ENCODE measurements around the gene SNAP47. TPM values are rescaled to one million over a fixed set of nuclear protein-coding genes. Genes with fewer than 3 reads are reported as not detected.
A peak's percentile ranks its signal among the peaks of the same experiment; 100 is the strongest.
"Not testable (repeated sequence)": the region's sequence is repeated elsewhere in the genome, so short reads cannot be mapped to it uniquely, and the experiment has no call there.

SNAP47 gene
- 10 to 100 TPM; 35.8 to 51.0 (median 42.9) TPM for total RNA-seq

GRCh38 chr1:227734856-227735538, at the start of gene SNAP47, which contains the start of gene JMJD4:
Gene SNAP47, plus strand, starts transcription at chr1:227735435. Its CDS starts 12,302 bp downstream, at chr1:227747737.
Gene JMJD4, minus strand, starts transcription at chr1:227735302. Its CDS starts 29 bp downstream, at chr1:227735273.
- H3K4me3 ChIP-seq = peak within 1 kb of the TSS; percentile 82
- no peaks in the 10 kb centered on the region for H3K9me3 ChIP-seq
- peaks cover 39% of the 10 kb centered on the region for H3K4me1 ChIP-seq
- WGBS = no CpG with 5 or more reads among the region's 83 CpGs
- TF ChIP-seq EP300 (IDR thresholded peaks at IDR 0.05) (no peak), POLR2AphosphoS5 (IDR thresholded peaks at IDR 0.05) (peak in 1 of 3 donors; percentile 78), CTCF (IDR thresholded peaks at IDR 0.05) (no peak), POLR2A (IDR thresholded peaks at IDR 0.05) (peak in 1 of 2 donors; percentile 70)
- H3K27me3 ChIP-seq = no peaks in the 10 kb centered on the region
- H3K36me3 ChIP-seq = peaks cover 23% of the 10 kb centered on the region
- DNase-seq (ENCODE audit: low spot score in 2 of 2) = peak; percentile 93 to 96
- peak within 1 kb of the TSS; percentile 84 for H3K27ac ChIP-seq

GRCh38 chr1:227685807-227686206, 49.4 kb upstream of the SNAP47 start:
- H3K9me3 ChIP-seq = peaks cover 51% of the 10 kb centered on the region
- WGBS = 68% methylated on average over 8 of the region's 8 CpGs
- no peak for TF ChIP-seq POLR2A (IDR thresholded peaks at IDR 0.05)
- no peak for TF ChIP-seq CTCF (IDR thresholded peaks at IDR 0.05)
- TF ChIP-seq POLR2AphosphoS5 (IDR thresholded peaks at IDR 0.05) = no peak
- no peak for TF ChIP-seq EP300 (IDR thresholded peaks at IDR 0.05)

GRCh38 chr1:227697321-227697864, 37.8 kb upstream of the SNAP47 start:
- Histone ChIP-seq H3K36me3 (no peaks in the 10 kb centered on the region), H3K27me3 (no peaks in the 10 kb centered on the region), H3K4me1 (no peaks in the 10 kb centered on the region), H3K27ac (no peak overlapping the region), H3K4me3 (no peak overlapping the region), H3K9me3 (peaks cover 32% of the 10 kb centered on the region)
- WGBS = 84% methylated on average over 3 of the region's 3 CpGs
- DNase-seq (ENCODE audit: low spot score in 2 of 2) = no peak
- TF ChIP-seq CTCF (IDR thresholded peaks at IDR 0.05) (no peak), POLR2AphosphoS5 (IDR thresholded peaks at IDR 0.05) (no peak), POLR2A (IDR thresholded peaks at IDR 0.05) (no peak), EP300 (IDR thresholded peaks at IDR 0.05) (no peak)

More at GRCh38 chr1:227685807-227686206, 49.4 kb upstream of the SNAP47 start:
- DNase-seq (ENCODE audit: low spot score in 2 of 2) = no peak
- Histone ChIP-seq H3K36me3 (no peaks in the 10 kb centered on the region), H3K4me1 (no peaks in the 10 kb centered on the region), H3K27me3 (no peaks in the 10 kb centered on the region), H3K4me3 (no peak overlapping the region), H3K27ac (no peak overlapping the region)

- not testable (repeated sequence) for H3K4me1 ChIP-seq; H3K27ac ChIP-seq; H3K36me3 ChIP-seq; DNase-seq (ENCODE audit: low spot score in 2 of 2); H3K27me3 ChIP-seq; H3K4me3 ChIP-seq
- H3K9me3 ChIP-seq = peaks cover 24% of the 10 kb centered on the region
- 82% methylated on average over 1 of the region's 1 CpG for WGBS
Observed at GRCh38 chr1:227701631-227702030, 33.6 kb upstream of the SNAP47 start.

- no peak overlapping the region for H3K4me3 ChIP-seq
- no peaks in the 10 kb centered on the region for H3K36me3 ChIP-seq
- no peak for DNase-seq (ENCODE audit: low spot score in 2 of 2)
- H3K4me1 ChIP-seq = no peaks in the 10 kb centered on the region
- 54% methylated on average over 1 of the region's 1 CpG for WGBS
- no peak for TF ChIP-seq CTCF (IDR thresholded peaks at IDR 0.05)
- no peak for TF ChIP-seq POLR2A (IDR thresholded peaks at IDR 0.05)
- TF ChIP-seq EP300 (IDR thresholded peaks at IDR 0.05) = no peak
- TF ChIP-seq POLR2AphosphoS5 (IDR thresholded peaks at IDR 0.05) = no peak
- peaks cover 17% of the 10 kb centered on the region for H3K9me3 ChIP-seq
- H3K27me3 ChIP-seq = no peaks in the 10 kb centered on the region
- H3K27ac ChIP-seq = no peak overlapping the region
Observed at GRCh38 chr1:227707846-227708245, 27.4 kb upstream of the SNAP47 start.
